Tibial nerve (tissue), 4 donors: ENCODE measurements around the gene ZNF507.

Source experiments
- EP300 ChIP-seq, 2 donors: sonication (generic); formaldehyde crosslinking; IDR thresholded peaks; one replicate each; pipeline ENCODE4 v1.6.1; 2017; ENCODE audit warnings: antibody characterized with exemption in 2 of 2, mild to moderate bottlenecking in 1 of 2
- POLR2A ChIP-seq, 2 donors: fragments of 450-650 bp; IDR thresholded peaks; one replicate each; pipeline ENCODE4 v1.6.1; 2017; ENCODE audit warnings: antibody characterized with exemption in 2 of 2, mild to moderate bottlenecking in 2 of 2, moderate library complexity in 2 of 2
- TF ChIP-seq, protein P1 (sequence below), 5 experiments: fragments of 200-600 bp in 3 of 5; fragments of 450-650 bp in 2 of 5; sonication (generic) in 3 of 5; IDR thresholded peaks; one replicate each; pipeline ENCODE4 v1.5.1; 2016 to 2019; ENCODE audit warnings: antibody characterized with exemption in 5 of 5, mild to moderate bottlenecking in 3 of 5, moderate library complexity in 2 of 5

DNA sequence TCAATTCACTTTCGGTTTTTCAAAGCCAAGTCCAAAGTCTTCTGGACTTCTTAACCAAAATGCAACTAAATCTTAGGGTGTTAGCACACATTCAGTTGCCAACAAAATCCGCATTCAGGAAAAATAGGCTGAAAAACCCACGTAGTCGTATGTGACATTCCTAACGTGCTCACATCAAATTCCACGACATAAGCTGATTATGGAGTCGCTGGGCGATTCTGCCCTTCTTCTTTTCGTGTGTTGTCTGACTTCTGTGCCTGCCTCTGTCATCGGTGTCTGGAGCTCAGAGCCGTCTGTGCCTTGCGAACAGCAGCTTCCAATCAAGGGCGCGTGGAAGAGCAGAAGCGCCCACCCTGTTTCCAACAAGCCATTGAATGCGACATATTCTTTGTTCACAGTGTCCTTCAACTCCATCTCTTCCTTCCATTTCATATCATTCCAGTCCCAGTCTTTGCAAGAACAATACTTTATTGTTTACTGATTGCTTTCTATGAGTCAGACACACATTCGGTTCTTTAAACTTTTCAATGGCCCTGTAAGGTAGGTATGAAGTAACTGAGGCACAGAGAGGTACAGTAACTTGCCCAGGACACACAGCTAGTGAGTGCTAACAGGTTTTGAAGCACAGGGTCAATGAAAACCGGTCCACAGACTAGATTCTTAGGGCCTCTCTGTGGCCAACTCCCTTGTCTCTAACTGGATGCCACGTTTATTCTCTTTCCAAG lies 8.2 kb upstream of the ZNF507 start:
- TF ChIP-seq POLR2A (IDR thresholded peaks at IDR 0.05) (no peak), EP300 (IDR thresholded peaks at IDR 0.05) (no peak)
- TF ChIP-seq, protein P1, sequence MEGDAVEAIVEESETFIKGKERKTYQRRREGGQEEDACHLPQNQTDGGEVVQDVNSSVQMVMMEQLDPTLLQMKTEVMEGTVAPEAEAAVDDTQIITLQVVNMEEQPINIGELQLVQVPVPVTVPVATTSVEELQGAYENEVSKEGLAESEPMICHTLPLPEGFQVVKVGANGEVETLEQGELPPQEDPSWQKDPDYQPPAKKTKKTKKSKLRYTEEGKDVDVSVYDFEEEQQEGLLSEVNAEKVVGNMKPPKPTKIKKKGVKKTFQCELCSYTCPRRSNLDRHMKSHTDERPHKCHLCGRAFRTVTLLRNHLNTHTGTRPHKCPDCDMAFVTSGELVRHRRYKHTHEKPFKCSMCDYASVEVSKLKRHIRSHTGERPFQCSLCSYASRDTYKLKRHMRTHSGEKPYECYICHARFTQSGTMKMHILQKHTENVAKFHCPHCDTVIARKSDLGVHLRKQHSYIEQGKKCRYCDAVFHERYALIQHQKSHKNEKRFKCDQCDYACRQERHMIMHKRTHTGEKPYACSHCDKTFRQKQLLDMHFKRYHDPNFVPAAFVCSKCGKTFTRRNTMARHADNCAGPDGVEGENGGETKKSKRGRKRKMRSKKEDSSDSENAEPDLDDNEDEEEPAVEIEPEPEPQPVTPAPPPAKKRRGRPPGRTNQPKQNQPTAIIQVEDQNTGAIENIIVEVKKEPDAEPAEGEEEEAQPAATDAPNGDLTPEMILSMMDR (IDR thresholded peaks at IDR 0.05), result no peak
